Measurements from ENCODE around the gene CHST11.

The CHST11 gene

DNA sequence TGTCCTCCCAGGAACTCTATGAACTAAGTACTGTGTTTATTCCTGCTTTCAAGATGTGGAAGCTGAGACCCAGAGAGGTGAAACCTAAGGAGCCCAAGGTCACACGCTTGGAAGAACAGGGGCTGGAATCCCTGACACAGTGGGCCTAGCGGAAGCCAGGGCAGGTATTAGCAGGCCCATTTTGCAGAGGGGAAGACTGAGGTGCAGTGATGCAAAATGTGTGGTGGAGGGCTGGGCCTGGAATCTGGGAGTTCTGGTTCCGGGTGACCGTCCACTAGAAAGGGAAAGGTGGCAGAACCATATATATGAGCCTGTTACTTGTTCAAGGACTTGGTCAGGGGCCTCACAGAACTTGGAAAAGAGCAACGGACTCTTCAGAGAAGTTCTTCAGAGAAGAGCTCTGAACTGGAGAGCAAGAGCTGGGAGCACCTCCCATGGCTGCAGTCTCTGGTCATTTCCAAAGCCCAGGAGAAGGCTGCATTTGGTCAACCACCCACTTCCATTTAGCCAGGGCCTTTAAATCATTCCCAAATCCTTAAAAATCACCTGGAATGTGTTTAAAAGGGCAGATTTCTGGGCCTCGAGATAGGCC, 119.5 kb downstream of the CHST11 start:
- no peak overlapping the region for H3K4me3 ChIP-seq (ENCODE audit: low read depth, low read length)
- no peaks in the 10 kb centered on the region for H3K27me3 ChIP-seq (ENCODE audit: control insufficient read depth, insufficient read depth, low read length)
- no peaks in the 10 kb centered on the region for H3K4me1 ChIP-seq (ENCODE audit: control insufficient read depth, insufficient read depth, low read length)
- no peak overlapping the region for H3K27ac ChIP-seq (ENCODE audit: low read depth, low read length)
- no peak overlapping the region for H3K9ac ChIP-seq (ENCODE audit: low read depth, low read length)
- no peaks in the 10 kb centered on the region for H3K36me3 ChIP-seq (ENCODE audit: control insufficient read depth, insufficient read depth, low read length)
- H3K9me3 ChIP-seq (ENCODE audit: control insufficient read depth, insufficient read depth, low read length) = no peaks in the 10 kb centered on the region

- no peaks in the 10 kb centered on the region for H3K27me3 ChIP-seq (ENCODE audit: control insufficient read depth, insufficient read depth, low read length)
- H3K27ac ChIP-seq (ENCODE audit: low read depth, low read length) = no peak overlapping the region
- H3K4me3 ChIP-seq (ENCODE audit: low read depth, low read length) = no peak overlapping the region
- no peaks in the 10 kb centered on the region for H3K4me1 ChIP-seq (ENCODE audit: control insufficient read depth, insufficient read depth, low read length)
- no peaks in the 10 kb centered on the region for H3K9me3 ChIP-seq (ENCODE audit: control insufficient read depth, insufficient read depth, low read length)
- no peak overlapping the region for H3K9ac ChIP-seq (ENCODE audit: low read depth, low read length)
- no peaks in the 10 kb centered on the region for H3K36me3 ChIP-seq (ENCODE audit: control insufficient read depth, insufficient read depth, low read length)
Observed at GRCh38 chr12:104576980-104577580, 120.3 kb downstream of the CHST11 start.

DNA sequence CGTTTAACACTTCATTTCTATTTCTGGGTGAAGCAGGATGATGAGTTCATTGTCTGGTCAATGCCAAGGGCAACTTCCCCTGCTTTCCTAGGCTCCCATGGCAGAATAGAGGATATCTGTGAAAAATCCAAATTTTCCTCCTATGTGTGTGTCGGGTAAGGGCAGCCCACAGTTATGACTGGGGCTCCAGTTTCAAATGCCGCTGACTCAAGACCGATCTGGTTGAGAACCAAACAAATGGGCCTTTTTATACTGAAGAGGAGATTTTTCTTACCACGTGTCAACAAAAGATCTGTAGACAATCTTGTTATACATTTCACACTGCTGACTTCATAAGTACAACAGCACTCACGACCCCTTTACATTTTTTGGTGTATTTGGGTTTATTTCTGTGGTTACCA, 120.8 kb downstream of the CHST11 start:
- Histone ChIP-seq H3K27ac (ENCODE audit: low read depth, low read length) (peak overlapping the region; percentile 31), H3K36me3 (ENCODE audit: control insufficient read depth, insufficient read depth, low read length) (no peaks in the 10 kb centered on the region), H3K9me3 (ENCODE audit: control insufficient read depth, insufficient read depth, low read length) (no peaks in the 10 kb centered on the region), H3K9ac (ENCODE audit: low read depth, low read length) (no peak overlapping the region), H3K4me3 (ENCODE audit: low read depth, low read length) (no peak overlapping the region), H3K27me3 (ENCODE audit: control insufficient read depth, insufficient read depth, low read length) (no peaks in the 10 kb centered on the region), H3K4me1 (ENCODE audit: control insufficient read depth, insufficient read depth, low read length) (no peaks in the 10 kb centered on the region)

- no peak overlapping the region for H3K9ac ChIP-seq (ENCODE audit: low read depth, low read length)
- H3K27me3 ChIP-seq (ENCODE audit: control insufficient read depth, insufficient read depth, low read length) = no peaks in the 10 kb centered on the region
- H3K4me1 ChIP-seq (ENCODE audit: control insufficient read depth, insufficient read depth, low read length) = no peaks in the 10 kb centered on the region
- H3K27ac ChIP-seq (ENCODE audit: low read depth, low read length) = no peak overlapping the region
- no peaks in the 10 kb centered on the region for H3K36me3 ChIP-seq (ENCODE audit: control insufficient read depth, insufficient read depth, low read length)
- no peaks in the 10 kb centered on the region for H3K9me3 ChIP-seq (ENCODE audit: control insufficient read depth, insufficient read depth, low read length)
- no peak overlapping the region for H3K4me3 ChIP-seq (ENCODE audit: low read depth, low read length)
Observed at GRCh38 chr12:104578453-104578852, 121.7 kb downstream of the CHST11 start.

DNA sequence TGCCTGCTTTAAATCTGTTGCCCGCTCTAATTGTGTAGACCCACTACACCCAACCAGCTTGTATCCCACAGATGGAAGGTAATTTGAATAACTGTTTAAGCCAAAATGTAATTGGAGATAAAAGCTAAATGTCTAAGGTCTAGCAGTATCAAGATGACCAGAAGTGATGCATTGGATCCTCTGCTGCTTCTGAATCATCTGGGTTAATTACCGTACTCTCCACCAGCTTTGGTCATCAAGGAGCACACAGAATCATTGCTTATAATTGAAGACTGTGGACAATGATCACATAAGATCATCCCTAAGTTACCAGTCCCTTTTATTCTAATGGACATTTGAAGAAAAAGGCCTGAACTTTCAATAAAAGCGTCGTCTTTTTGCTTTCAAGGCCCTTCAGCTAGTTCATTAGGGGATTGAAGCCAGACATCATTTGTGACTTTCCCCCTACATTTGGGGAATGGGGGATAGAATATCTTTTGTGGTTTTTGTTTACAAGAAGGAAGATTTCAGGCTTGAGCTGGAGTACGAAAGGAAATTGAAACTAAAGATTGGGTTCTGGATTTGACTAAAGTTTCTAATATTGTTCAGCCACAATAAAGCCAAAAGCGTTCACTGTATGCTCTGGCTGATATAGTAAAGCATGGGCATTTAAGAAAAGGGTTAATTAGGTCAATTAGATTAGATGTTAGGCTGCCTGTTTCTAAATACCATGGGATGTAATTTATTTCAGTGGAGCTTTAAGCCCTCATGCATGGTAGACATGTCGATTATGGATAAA, 123.2 kb downstream of the CHST11 start:
- no peaks in the 10 kb centered on the region for H3K36me3 ChIP-seq (ENCODE audit: control insufficient read depth, insufficient read depth, low read length)
- H3K9ac ChIP-seq (ENCODE audit: low read depth, low read length) = no peak overlapping the region
- H3K4me1 ChIP-seq (ENCODE audit: control insufficient read depth, insufficient read depth, low read length) = no peaks in the 10 kb centered on the region
- no peaks in the 10 kb centered on the region for H3K27me3 ChIP-seq (ENCODE audit: control insufficient read depth, insufficient read depth, low read length)
- H3K9me3 ChIP-seq (ENCODE audit: control insufficient read depth, insufficient read depth, low read length) = no peaks in the 10 kb centered on the region
- no peak overlapping the region for H3K4me3 ChIP-seq (ENCODE audit: low read depth, low read length)
- H3K27ac ChIP-seq (ENCODE audit: low read depth, low read length) = no peak overlapping the region

GRCh38 chr12:104581005-104581570, 124.3 kb downstream of the CHST11 start:
- Histone ChIP-seq H3K4me3 (ENCODE audit: low read depth, low read length) (no peak overlapping the region), H3K36me3 (ENCODE audit: control insufficient read depth, insufficient read depth, low read length) (no peaks in the 10 kb centered on the region), H3K27me3 (ENCODE audit: control insufficient read depth, insufficient read depth, low read length) (no peaks in the 10 kb centered on the region), H3K27ac (ENCODE audit: low read depth, low read length) (no peak overlapping the region), H3K4me1 (ENCODE audit: control insufficient read depth, insufficient read depth, low read length) (no peaks in the 10 kb centered on the region), H3K9me3 (ENCODE audit: control insufficient read depth, insufficient read depth, low read length) (no peaks in the 10 kb centered on the region), H3K9ac (ENCODE audit: low read depth, low read length) (no peak overlapping the region)

- Histone ChIP-seq H3K4me1 (ENCODE audit: control insufficient read depth, insufficient read depth, low read length) (no peaks in the 10 kb centered on the region), H3K9me3 (ENCODE audit: control insufficient read depth, insufficient read depth, low read length) (no peaks in the 10 kb centered on the region), H3K4me3 (ENCODE audit: low read depth, low read length) (no peak overlapping the region), H3K27ac (ENCODE audit: low read depth, low read length) (no peak overlapping the region), H3K27me3 (ENCODE audit: control insufficient read depth, insufficient read depth, low read length) (no peaks in the 10 kb centered on the region), H3K9ac (ENCODE audit: low read depth, low read length) (no peak overlapping the region), H3K36me3 (ENCODE audit: control insufficient read depth, insufficient read depth, low read length) (no peaks in the 10 kb centered on the region)
Observed at GRCh38 chr12:104582739-104583138, 126.0 kb downstream of the CHST11 start.

DNA sequence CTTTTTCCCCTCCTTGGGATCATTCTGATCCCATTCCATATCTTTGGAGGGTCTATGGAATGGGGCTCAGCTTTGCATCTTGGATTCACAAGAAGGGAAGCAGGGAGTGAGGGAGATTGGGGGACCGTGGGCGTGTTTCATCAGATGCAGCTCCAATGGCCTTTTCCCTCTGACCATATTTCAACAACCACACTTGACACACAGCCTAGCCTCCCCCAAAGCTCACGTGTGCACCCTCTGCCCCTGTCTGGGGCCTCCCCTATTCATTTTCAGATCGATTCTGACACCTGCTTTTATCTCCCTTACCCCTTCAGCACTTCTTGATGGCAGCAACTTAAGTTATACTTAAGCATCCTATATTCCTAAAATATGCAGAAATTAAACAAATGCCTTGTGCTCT, 126.6 kb downstream of the CHST11 start:
- H3K27ac ChIP-seq (ENCODE audit: low read depth, low read length) = no peak overlapping the region
- no peak overlapping the region for H3K9ac ChIP-seq (ENCODE audit: low read depth, low read length)
- no peaks in the 10 kb centered on the region for H3K4me1 ChIP-seq (ENCODE audit: control insufficient read depth, insufficient read depth, low read length)
- H3K36me3 ChIP-seq (ENCODE audit: control insufficient read depth, insufficient read depth, low read length) = no peaks in the 10 kb centered on the region
- H3K27me3 ChIP-seq (ENCODE audit: control insufficient read depth, insufficient read depth, low read length) = no peaks in the 10 kb centered on the region
- H3K9me3 ChIP-seq (ENCODE audit: control insufficient read depth, insufficient read depth, low read length) = no peaks in the 10 kb centered on the region
- no peak overlapping the region for H3K4me3 ChIP-seq (ENCODE audit: low read depth, low read length)

DNA sequence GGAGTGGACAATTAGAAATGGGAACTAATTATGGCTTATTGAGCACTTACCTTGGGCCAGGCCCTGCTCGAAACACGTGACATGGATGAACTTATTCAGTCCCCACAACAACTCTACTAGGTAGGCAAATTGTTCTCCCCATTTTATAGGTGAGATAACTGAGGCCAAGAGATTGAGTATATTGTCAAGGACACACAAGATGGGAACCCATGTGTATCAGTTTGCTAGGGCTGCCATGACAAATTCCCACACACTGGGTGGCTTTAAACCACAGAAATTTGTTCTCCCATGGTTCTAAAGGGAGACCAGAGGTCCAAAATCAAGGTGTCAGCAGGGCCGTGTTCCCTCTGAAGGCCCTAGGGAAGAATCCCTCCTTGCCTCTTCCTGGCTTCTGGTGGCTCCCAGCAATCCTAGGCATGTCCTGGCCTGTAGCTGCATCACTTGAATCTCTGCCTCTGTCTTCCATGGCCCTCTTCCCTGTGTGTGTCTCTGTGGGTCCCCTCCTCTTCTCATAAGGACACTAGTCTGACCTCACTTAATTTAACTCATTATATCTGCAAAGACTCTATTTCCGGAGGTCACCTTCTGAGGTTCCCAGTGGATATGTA, 128.8 kb downstream of the CHST11 start:
- Histone ChIP-seq H3K36me3 (ENCODE audit: control insufficient read depth, insufficient read depth, low read length) (no peaks in the 10 kb centered on the region), H3K4me3 (ENCODE audit: low read depth, low read length) (no peak overlapping the region), H3K27ac (ENCODE audit: low read depth, low read length) (no peak overlapping the region), H3K9me3 (ENCODE audit: control insufficient read depth, insufficient read depth, low read length) (no peaks in the 10 kb centered on the region), H3K9ac (ENCODE audit: low read depth, low read length) (no peak overlapping the region), H3K4me1 (ENCODE audit: control insufficient read depth, insufficient read depth, low read length) (no peaks in the 10 kb centered on the region), H3K27me3 (ENCODE audit: control insufficient read depth, insufficient read depth, low read length) (no peaks in the 10 kb centered on the region)

DNA sequence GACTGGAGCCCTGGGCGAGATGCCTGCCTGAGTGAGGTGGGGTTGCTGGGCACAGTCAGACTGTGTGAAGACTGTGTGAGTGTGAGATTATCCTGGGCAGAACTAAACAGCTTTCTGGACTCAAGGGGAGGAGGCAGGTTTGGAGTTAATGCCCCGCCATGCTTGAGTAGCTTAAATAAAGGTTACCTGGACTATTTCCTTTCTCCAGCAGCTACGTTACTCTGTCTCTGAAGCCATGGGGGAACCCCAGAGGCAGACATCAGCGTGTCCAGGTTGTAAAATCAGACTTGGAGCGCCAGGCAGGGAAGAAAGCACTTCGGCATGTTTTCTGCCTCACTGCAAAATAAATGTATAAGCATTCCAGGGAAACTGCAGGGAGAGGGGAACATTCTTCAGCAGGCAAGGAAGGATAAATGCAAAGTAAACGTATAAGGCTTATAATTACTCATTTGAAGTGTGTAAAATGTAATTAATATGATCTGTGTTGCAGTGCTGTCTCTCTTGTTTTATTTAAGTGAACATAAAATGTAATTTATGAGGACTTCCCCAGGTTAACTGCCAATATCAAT, 129.7 kb downstream of the CHST11 start:
- no peaks in the 10 kb centered on the region for H3K4me1 ChIP-seq (ENCODE audit: control insufficient read depth, insufficient read depth, low read length)

More for the DNA sequence above, 129.7 kb downstream of the CHST11 start:
- no peaks in the 10 kb centered on the region for H3K9me3 ChIP-seq (ENCODE audit: control insufficient read depth, insufficient read depth, low read length)
- H3K9ac ChIP-seq (ENCODE audit: low read depth, low read length) = no peak overlapping the region
- no peaks in the 10 kb centered on the region for H3K36me3 ChIP-seq (ENCODE audit: control insufficient read depth, insufficient read depth, low read length)
- no peaks in the 10 kb centered on the region for H3K27me3 ChIP-seq (ENCODE audit: control insufficient read depth, insufficient read depth, low read length)
- no peak overlapping the region for H3K4me3 ChIP-seq (ENCODE audit: low read depth, low read length)
- no peak overlapping the region for H3K27ac ChIP-seq (ENCODE audit: low read depth, low read length)

Measured in HUES48 (cell line).